Nephron (organoid): ENCODE data around the gene TMEM38A.
"Not testable (repeated sequence)": the region's sequence is repeated elsewhere in the genome, so short reads cannot be mapped to it uniquely, and the experiment has no call there.

Experiments
- H3K27ac Mint-ChIP-seq, 3 experiments: 2 replicates each; pipeline ENCODE4 v1.8.0; 2020; ENCODE audit warnings: mixed read lengths in 3 of 3, mild to moderate bottlenecking in 2 of 3, moderate library complexity in 1 of 3
- H3K27me3 Mint-ChIP-seq: 2 replicates; pipeline ENCODE4 v1.8.0; 2021; ENCODE audit warnings: low read depth, mild to moderate bottlenecking, moderate library complexity, mixed read lengths
- H3K36me3 Mint-ChIP-seq: 2 replicates; pipeline ENCODE4 v1.8.0; 2020; ENCODE audit warnings: low read depth, mixed read lengths
- H3K4me1 Mint-ChIP-seq: 2 replicates; pipeline ENCODE4 v1.8.0; 2020; ENCODE audit warnings: mixed read lengths
- H3K4me3 Mint-ChIP-seq, 3 experiments: 2 replicates each; pipeline ENCODE4 v1.8.0; 2020; ENCODE audit warnings: mild to moderate bottlenecking in 3 of 3, mixed read lengths in 3 of 3, moderate library complexity in 2 of 3
- H3K9me3 Mint-ChIP-seq: 2 replicates; pipeline ENCODE4 v1.8.0; 2020; ENCODE audit warnings: mixed read lengths
- TF ChIP-seq, protein P1 (sequence below), 3 experiments: fragments of 200-600 bp; sonication (generic); IDR thresholded peaks; one replicate each; pipeline ENCODE4 v1.5.0; 2021; ENCODE audit warnings: antibody characterized with exemption in 3 of 3; ENCODE audit not compliant: unreplicated experiment in 3 of 3

Gene TMEM38A

DNA sequence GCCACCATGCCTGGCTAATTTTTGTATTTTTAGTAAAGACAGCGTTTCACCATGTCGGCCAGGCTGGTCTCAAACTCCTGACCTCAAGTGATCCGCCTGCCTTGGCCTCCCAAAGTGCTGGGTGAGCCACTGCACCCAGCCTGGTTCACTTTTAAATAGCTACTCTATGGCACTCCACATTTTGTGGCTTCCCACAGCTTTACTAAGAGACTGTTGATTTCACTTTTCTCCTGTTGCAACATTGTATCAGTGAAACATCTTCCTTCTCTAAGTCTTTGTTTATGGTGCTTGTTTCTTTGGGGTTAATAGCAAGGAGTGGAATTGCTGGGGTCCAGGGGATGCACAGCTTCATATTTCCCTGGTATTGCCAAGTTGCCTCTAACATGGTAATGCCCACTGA, 12.3 kb downstream of the TMEM38A start:
- Mint-ChIP-seq H3K36me3 (peaks cover 3% of the 10 kb centered on the region), H3K9me3 (no peaks in the 10 kb centered on the region), H3K27me3 (no peaks in the 10 kb centered on the region), H3K4me1 (peaks cover 8% of the 10 kb centered on the region), H3K4me3 (no peak overlapping the region), H3K27ac (no peak overlapping the region)
- TF ChIP-seq, protein P1, sequence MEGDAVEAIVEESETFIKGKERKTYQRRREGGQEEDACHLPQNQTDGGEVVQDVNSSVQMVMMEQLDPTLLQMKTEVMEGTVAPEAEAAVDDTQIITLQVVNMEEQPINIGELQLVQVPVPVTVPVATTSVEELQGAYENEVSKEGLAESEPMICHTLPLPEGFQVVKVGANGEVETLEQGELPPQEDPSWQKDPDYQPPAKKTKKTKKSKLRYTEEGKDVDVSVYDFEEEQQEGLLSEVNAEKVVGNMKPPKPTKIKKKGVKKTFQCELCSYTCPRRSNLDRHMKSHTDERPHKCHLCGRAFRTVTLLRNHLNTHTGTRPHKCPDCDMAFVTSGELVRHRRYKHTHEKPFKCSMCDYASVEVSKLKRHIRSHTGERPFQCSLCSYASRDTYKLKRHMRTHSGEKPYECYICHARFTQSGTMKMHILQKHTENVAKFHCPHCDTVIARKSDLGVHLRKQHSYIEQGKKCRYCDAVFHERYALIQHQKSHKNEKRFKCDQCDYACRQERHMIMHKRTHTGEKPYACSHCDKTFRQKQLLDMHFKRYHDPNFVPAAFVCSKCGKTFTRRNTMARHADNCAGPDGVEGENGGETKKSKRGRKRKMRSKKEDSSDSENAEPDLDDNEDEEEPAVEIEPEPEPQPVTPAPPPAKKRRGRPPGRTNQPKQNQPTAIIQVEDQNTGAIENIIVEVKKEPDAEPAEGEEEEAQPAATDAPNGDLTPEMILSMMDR (IDR thresholded peaks at IDR 0.05; ENCODE audit: unreplicated experiment in 3 of 3) = no peak

DNA sequence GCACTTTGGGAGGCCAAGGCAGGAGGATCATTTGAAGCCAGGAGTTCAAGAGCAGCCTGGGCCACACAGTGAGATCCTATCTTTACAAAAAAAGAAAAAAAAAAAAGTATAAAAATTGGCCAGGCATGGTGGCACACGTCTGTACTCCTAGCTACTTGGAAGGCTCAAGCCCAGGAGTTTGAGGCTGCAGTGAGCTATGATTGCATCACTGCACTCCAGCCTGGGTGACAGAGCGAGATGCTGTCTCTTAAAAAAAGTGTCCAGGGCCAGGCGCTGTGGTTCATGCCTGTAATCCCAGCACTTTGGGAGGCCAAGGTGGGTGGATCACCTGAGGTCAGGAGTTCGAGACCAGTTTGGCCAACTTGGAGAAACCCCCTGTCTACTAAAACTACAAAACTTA, 12.9 kb downstream of the TMEM38A start:
- H3K4me1 Mint-ChIP-seq, H3K9me3 Mint-ChIP-seq, H3K27me3 Mint-ChIP-seq, H3K36me3 Mint-ChIP-seq, H3K27ac Mint-ChIP-seq, H3K4me3 Mint-ChIP-seq: not testable (repeated sequence)

DNA sequence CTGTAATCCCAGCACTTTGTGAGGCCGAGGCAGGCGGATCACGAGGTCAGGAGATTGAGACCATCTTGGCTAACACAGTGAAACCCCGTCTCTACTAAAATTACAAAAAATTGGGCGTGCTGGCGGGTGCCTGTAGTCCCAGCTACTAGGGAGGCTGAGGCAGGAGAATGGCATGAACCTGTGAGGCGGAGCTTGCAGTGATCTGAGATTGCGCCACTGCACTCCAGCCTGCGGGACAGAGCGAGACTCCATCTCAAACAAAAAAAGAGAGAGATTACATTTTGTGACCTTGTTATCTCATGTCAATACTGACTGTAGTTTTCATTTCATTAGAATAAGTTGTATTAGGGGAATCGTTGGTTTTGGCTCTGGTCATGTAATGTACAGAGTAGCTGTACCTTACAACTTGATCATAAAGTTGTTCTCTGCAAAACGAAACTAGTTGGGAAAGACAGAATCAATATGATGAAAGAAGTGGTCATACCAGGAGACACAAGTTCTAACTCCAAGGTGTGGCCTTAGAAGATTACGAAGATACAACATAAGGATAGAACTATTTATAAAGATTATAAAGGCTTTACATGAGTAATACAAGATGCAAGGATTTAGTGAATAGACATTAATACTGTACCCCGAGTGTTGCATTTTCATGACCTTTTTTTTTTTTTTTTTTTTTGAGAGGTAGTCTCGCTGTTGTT, 15.3 kb downstream of the TMEM38A start:
- no peak overlapping the region for H3K27ac Mint-ChIP-seq
- H3K4me3 Mint-ChIP-seq = no peak overlapping the region
- peaks cover 3% of the 10 kb centered on the region for H3K9me3 Mint-ChIP-seq
- H3K4me1 Mint-ChIP-seq = peaks cover 8% of the 10 kb centered on the region
- H3K36me3 Mint-ChIP-seq = peaks cover 18% of the 10 kb centered on the region
- H3K27me3 Mint-ChIP-seq = no peaks in the 10 kb centered on the region
- TF ChIP-seq, protein P1 (IDR thresholded peaks at IDR 0.05; ENCODE audit: unreplicated experiment in 3 of 3) = no peak

DNA sequence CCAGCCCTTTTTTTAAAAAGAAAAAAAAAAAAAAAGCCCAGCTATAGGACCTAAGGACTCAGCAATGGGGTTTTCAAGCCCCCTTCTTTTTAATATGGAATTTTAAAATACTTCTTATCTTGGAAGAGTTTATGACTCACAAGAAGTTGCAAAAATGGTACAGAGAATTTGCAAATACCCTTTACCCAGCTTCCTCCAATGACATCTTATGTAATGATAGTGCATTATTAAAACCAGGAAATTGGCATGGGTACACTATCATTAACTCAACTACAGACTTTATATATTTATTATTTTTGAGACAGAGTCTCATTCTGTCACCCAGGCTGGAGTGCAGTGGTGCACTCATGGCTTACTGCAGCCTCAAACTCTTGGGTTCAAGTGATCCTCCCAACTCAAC, 16.1 kb downstream of the TMEM38A start:
- H3K4me3 Mint-ChIP-seq = no peak overlapping the region
- H3K27me3 Mint-ChIP-seq = no peaks in the 10 kb centered on the region
- TF ChIP-seq, protein P1 (IDR thresholded peaks at IDR 0.05; ENCODE audit: unreplicated experiment in 3 of 3) = no peak
- H3K4me1 Mint-ChIP-seq = peaks cover 1% of the 10 kb centered on the region
- H3K27ac Mint-ChIP-seq = no peak overlapping the region
- peaks cover 25% of the 10 kb centered on the region for H3K36me3 Mint-ChIP-seq
- H3K9me3 Mint-ChIP-seq = peaks cover 3% of the 10 kb centered on the region

DNA sequence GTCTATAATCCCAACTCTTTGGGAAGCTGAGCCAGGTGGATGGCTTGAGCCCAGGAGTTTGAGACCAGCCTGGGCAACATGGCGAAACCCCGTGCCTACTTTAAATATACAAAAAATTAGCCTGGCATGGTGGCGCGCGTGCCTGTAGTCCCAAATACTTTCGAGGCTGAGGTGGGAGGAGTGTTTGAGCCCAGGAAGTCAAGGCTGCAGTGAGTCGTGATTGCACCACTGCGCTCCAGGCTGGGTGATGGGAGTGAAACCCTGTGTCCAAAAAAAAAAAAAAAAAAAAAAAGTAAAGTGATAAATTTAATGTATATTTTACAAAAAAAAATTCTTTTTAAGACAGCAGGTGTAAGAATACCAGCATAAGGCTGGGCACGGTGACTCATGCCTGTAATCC, 17.6 kb downstream of the TMEM38A start:
- H3K4me1 Mint-ChIP-seq = no peaks in the 10 kb centered on the region
- peaks cover 3% of the 10 kb centered on the region for H3K9me3 Mint-ChIP-seq
- peaks cover 29% of the 10 kb centered on the region for H3K36me3 Mint-ChIP-seq
- TF ChIP-seq, protein P1 (IDR thresholded peaks at IDR 0.05; ENCODE audit: unreplicated experiment in 3 of 3) = no peak
- H3K27ac Mint-ChIP-seq = no peak overlapping the region
- no peaks in the 10 kb centered on the region for H3K27me3 Mint-ChIP-seq
- H3K4me3 Mint-ChIP-seq = no peak overlapping the region

DNA sequence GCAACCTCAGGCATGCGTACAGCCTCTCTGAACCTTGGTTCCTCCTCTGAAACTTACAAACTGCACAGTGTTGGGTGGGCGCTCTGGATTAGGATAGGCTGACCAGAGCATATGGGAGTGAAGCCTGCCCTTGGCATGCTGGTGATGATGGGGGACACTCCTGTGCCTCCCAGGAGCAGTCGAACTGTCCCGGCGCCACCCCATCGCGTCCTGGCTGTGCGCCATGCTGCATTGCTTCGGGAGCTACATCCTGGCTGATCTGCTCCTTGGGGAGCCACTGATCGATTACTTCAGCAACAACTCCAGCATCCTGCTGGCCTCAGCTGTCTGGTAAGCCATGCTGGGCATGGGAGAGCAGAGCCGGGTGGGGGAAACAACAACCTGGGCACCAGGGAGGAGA, 18.9 kb downstream of the TMEM38A start:
- H3K4me3 Mint-ChIP-seq = no peak overlapping the region
- no peak overlapping the region for H3K27ac Mint-ChIP-seq
- H3K27me3 Mint-ChIP-seq = no peaks in the 10 kb centered on the region
- H3K9me3 Mint-ChIP-seq = peaks cover 3% of the 10 kb centered on the region
- H3K36me3 Mint-ChIP-seq = peaks cover 29% of the 10 kb centered on the region
- H3K4me1 Mint-ChIP-seq = no peaks in the 10 kb centered on the region
- TF ChIP-seq, protein P1 (IDR thresholded peaks at IDR 0.05; ENCODE audit: unreplicated experiment in 3 of 3) = no peak
